A549 (cell line): ENCODE data around the gene FNIP2. TPM values are rescaled to one million over a fixed set of nuclear protein-coding genes. Genes with fewer than 3 reads are reported as not detected.

Experiments
- ATAC-seq, 2 experiments: fragments of 200-7000 bp in 1 of 2; fragments of >200 bp in 1 of 2; cut with Nextera tagmentation in 1 of 2; cut with Tn5 transposase in 1 of 2; 3 replicates each; pipeline versions ENCODE4 v1.8.0 to v1.9.1; 2018 to 2020; ENCODE audit warnings: mild to moderate bottlenecking in 1 of 2, moderate library complexity in 1 of 2
- CTCF ChIA-PET: fragments of 300-600 bp; sonication (Branson Sonifier 250); formaldehyde crosslinking; extraction: SDS; loops from one replicate; lab custom pipeline; 2021; ENCODE audit warnings: antibody characterized with exemption, inconsistent platforms; lab: Yijun Ruan, JAX
- POLR2A ChIA-PET: fragments of 350-600 bp; formaldehyde crosslinking; extraction: SDS; loops from one replicate; lab custom pipeline; 2021; ENCODE audit warnings: antibody characterized with exemption, inconsistent platforms; lab: Yijun Ruan, JAX
- DNase-seq, 2 experiments: peaks; one replicate each; pipeline versions ENCODE4 v3.0.0 to v3.0.0-alpha.2; 2011 to 2016; ENCODE audit warnings: low read depth in 1 of 2, low spot score in 1 of 2
- FAIRE-seq: peaks from 2 replicates; lab custom pipeline; 2011; peaks lifted over from hg19 to GRCh38; lab: Jason Lieb, UNC
- H3K27ac ChIP-seq, 2 experiments: fragments of >200 bp; sonication (Bioruptor Twin); formaldehyde crosslinking; 3 replicates each; pipeline ENCODE4 v1.5.1; 2016 to 2017
- H3K4me1 ChIP-seq: fragments of >200 bp; sonication (Bioruptor Twin); formaldehyde crosslinking; 3 replicates; pipeline ENCODE4 v1.6.1; 2016
- H3K4me2 ChIP-seq: fragments of >200 bp; sonication (Bioruptor Twin); formaldehyde crosslinking; 3 replicates; pipeline ENCODE4 v1.6.1; 2016
- H3K4me3 ChIP-seq: fragments of >200 bp; sonication (Bioruptor Twin); formaldehyde crosslinking; 3 replicates; pipeline ENCODE4 v1.5.1; 2016
- H3K9me3 ChIP-seq: fragments of >200 bp; sonication (Bioruptor Twin); formaldehyde crosslinking; 3 replicates; pipeline ENCODE4 v1.6.1; 2016
- CBX2 ChIP-seq: fragments of 200-600 bp; sonication (generic); IDR thresholded peaks from 2 replicates; pipeline ENCODE4 v1.6.1; 2016; ENCODE audit warnings: low read depth, mild to moderate bottlenecking, borderline replicate concordance
- CBX8 ChIP-seq: fragments of 200-600 bp; sonication (generic); IDR thresholded peaks from 2 replicates; pipeline ENCODE4 v1.6.1; 2016
- EHF ChIP-seq: fragments of 250-450 bp; sonication (Bioruptor Pico); IDR thresholded peaks from 2 replicates; pipeline ENCODE4 v1.5.0; 2020; ENCODE audit warnings: mild to moderate bottlenecking
- HOXA7 ChIP-seq: fragments of 250-450 bp; sonication (Bioruptor Pico); IDR thresholded peaks from 2 replicates; pipeline ENCODE4 v1.5.0; 2020; ENCODE audit warnings: mild to moderate bottlenecking, moderate library complexity
- HOXB13 ChIP-seq: fragments of 250-450 bp; sonication (Bioruptor Pico); IDR thresholded peaks from 2 replicates; pipeline ENCODE4 v1.5.0; 2020; ENCODE audit warnings: low read depth, mild to moderate bottlenecking, moderate library complexity
- MAZ ChIP-seq: fragments of 150-350 bp; IDR thresholded peaks from 2 replicates; pipeline ENCODE4 v1.6.1; 2014; ENCODE audit warnings: antibody characterized with exemption, low read depth, low read length, borderline replicate concordance
- POLR2AphosphoS2 ChIP-seq: conservative IDR thresholded peaks from 2 replicates; pipeline ENCODE4 v1.6.1; 2012; ENCODE audit warnings: low read length, improper control_type of control experiment, inconsistent platforms
- RNF2 ChIP-seq: fragments of 200-600 bp; sonication (generic); IDR thresholded peaks from 2 replicates; pipeline ENCODE4 v1.6.1; 2016; ENCODE audit warnings: low read depth, mild to moderate bottlenecking, antibody characterized with exemption, moderate library complexity, borderline replicate concordance
- SMC3 ChIP-seq: fragments of >200 bp; sonication (Bioruptor Twin); formaldehyde crosslinking; IDR thresholded peaks from 3 replicates; pipeline ENCODE4 v1.6.1; 2018; ENCODE audit warnings: inconsistent platforms
- ZFP36 ChIP-seq: fragments of 450-650 bp; IDR thresholded peaks from 2 replicates; pipeline ENCODE4 v1.6.1; 2014; ENCODE audit warnings: borderline replicate concordance; ENCODE audit not compliant: partially characterized antibody
- ZSCAN20 ChIP-seq: fragments of 250-450 bp; sonication (Bioruptor Pico); IDR thresholded peaks from 2 replicates; pipeline ENCODE4 v1.8.0; 2022; ENCODE audit warnings: mild to moderate bottlenecking, moderate library complexity
- WGBS: methylation state at CpG from one replicate; pipeline ENCODE4 v1.1.6; 2017; ENCODE audit errors: missing lambda C conversion rate; 5-methylcytosine and 5-hydroxymethylcytosine counted together
- polyA plus RNA-seq, 4 experiments: library from polyadenylated mRNA; depleted of rRNA in 3 of 4; stranded (reverse); fragments of >200 nt; fragmentation: RNase III in 1 of 4; extraction: RNeasy Plus Mini Kit Qiagen cat#74134 plus additional on column Dnase treatment in 1 of 4; gene quantifications; 2 replicates in 3 of 4; 3 replicates in 1 of 4; pipeline ENCODE4 v1.2.3, GENCODE V29; 2011 to 2017
- TF ChIP-seq, protein P1 (sequence below): fragments of 250-450 bp; sonication (Bioruptor Pico); IDR thresholded peaks from 2 replicates; pipeline ENCODE4 v1.5.0; 2021; ENCODE audit warnings: mild to moderate bottlenecking, moderate library complexity, borderline replicate concordance
- TF ChIP-seq, protein P2 (sequence below): fragments of 150-350 bp; IDR thresholded peaks from 2 replicates; pipeline ENCODE4 v1.6.1; 2014; ENCODE audit warnings: low read depth, mild to moderate bottlenecking, low read length
- TF ChIP-seq, protein P3 (sequence below): IDR thresholded peaks from 2 replicates; pipeline ENCODE4 v1.6.1; 2012
- TF ChIP-seq, protein P4 (sequence below): fragments of >200 bp; sonication (Bioruptor Twin); formaldehyde crosslinking; IDR thresholded peaks from 3 replicates; pipeline ENCODE4 v1.6.1; 2016
- TF ChIP-seq, protein P5 (sequence below): IDR thresholded peaks from 2 replicates; pipeline ENCODE4 v1.6.1; 2012; ENCODE audit warnings: low read depth, borderline replicate concordance
- TF ChIP-seq, protein P6 (sequence below): IDR thresholded peaks from 2 replicates; pipeline ENCODE4 v1.6.1; 2012

Gene FNIP2
- polyA plus RNA-seq, 2 of the 4 experiments (the other 2 are of a cell fraction): 2.0 to 2.5 TPM

DNA sequence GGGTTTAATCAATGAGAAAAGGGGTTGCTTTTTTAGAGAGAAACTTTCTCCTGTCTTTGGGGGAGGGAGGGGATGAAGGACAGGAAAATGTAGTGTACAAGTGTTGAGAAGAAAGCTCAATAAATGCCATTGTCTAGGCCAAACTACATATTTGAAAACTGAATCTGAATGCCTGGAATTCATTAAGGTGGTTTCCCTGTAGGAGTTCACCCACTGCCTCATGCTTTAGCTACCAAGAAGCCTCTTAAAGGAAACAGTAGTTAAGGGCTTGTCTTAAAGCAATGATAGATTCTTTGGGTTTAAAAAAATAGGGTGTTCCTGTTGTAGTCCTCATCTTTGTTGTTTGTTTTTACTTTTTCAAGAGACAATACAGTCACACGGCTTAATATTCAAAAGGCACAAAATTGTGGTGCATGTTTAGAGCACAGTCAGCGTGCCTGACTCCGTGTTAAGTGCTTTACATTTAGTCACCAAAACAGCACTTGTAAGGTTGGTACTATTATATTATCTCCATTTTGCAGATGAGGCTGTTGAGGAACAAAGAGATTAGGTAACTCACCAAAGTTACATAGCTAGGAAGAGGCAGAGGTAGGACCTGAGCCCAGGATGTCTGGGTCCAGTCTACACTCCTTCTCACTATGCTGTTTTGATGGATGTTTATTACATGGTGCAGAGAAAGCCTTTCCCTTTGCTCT, 46.0 kb downstream of the FNIP2 start:
- no peak overlapping the region for H3K4me2 ChIP-seq

DNA sequence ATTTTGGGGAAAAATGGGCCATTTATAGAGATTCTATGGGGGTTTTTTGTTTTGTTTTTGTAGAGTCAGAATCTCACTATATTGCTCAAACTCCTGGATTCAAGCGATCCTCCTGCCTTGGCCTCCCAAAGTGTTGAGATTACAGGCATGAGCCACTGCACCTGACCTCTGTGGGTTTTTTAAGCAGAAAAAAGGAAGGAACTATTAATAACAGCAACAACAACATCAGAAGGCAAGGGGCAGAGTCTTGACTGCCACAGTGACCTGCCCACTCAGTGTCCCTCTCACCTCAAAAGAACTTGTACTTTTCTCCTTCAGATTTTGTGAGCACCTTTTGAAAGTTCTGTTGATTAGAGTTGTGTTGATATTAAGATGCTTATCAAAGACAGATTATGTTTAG, 48.1 kb downstream of the FNIP2 start:
- POLR2A ChIA-PET: no interaction called here

More for the DNA sequence above, 46.0 kb downstream of the FNIP2 start:
- H3K27ac ChIP-seq: no peak overlapping the region
- ChIA-PET POLR2A (no interaction called here), CTCF (interaction anchor here (0.6 to 1.1 kb wide), 3 partner anchors 9 to 368 kb away, joined by 3 to 4 read pairs (median 4); no protein-coding TSS in a partner anchor)
- peaks cover 30% of the 10 kb centered on the region for H3K4me1 ChIP-seq
- no peak overlapping the region for H3K4me3 ChIP-seq
- no peak for FAIRE-seq
- WGBS: 84% methylated on average over 3 of the region's 3 CpGs
- no peak for ATAC-seq
- no peaks in the 10 kb centered on the region for H3K9me3 ChIP-seq
- TF ChIP-seq, protein P1, sequence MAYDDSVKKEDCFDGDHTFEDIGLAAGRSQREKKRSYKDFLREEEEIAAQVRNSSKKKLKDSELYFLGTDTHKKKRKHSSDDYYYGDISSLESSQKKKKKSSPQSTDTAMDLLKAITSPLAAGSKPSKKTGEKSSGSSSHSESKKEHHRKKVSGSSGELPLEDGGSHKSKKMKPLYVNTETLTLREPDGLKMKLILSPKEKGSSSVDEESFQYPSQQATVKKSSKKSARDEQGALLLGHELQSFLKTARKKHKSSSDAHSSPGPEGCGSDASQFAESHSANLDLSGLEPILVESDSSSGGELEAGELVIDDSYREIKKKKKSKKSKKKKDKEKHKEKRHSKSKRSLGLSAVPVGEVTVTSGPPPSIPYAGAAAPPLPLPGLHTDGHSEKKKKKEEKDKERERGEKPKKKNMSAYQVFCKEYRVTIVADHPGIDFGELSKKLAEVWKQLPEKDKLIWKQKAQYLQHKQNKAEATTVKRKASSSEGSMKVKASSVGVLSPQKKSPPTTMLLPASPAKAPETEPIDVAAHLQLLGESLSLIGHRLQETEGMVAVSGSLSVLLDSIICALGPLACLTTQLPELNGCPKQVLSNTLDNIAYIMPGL (CRISPR knock-in tag): no peak
- no peak for DNase-seq

DNA sequence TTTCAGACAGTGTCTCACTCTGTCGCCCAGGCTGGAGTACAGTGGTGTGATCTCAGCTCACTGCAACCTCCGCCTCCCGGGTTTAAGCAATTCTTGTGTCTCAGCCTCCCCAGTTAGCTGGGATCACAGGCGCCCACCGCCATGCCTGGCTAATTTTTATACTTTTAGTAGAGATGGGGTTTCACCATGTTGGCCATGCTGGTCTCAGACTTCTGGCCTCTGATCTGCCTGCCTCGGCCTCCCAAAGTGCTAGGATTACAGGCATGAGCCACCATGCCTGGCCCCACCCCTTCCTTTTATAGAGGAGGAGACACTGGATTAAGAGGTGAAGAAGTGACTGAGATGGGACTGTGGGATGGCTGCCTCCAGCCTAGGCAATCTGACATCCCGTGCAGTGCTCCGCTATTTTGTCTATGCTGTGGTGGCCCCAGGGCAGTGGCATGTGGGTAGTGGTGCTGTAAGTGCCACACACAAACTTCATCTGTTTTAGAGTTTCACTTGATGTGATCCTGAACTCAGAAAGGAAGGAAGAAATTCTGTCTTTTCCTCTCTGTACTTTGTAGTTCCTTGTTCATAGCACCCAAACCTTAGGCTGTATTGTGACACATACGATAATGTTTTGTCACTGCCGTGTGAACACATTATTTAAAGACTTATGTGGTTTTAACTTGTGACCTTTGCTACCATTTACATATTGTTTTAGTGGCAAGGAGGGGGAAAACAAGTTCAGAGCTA, 48.9 kb downstream of the FNIP2 start:
- peaks cover 18% of the 10 kb centered on the region for H3K4me1 ChIP-seq
- FAIRE-seq (no peak), ATAC-seq (no peak)
- no peak for TF ChIP-seq ZSCAN20 (CRISPR knock-in tag)
- TF ChIP-seq, protein P2, sequence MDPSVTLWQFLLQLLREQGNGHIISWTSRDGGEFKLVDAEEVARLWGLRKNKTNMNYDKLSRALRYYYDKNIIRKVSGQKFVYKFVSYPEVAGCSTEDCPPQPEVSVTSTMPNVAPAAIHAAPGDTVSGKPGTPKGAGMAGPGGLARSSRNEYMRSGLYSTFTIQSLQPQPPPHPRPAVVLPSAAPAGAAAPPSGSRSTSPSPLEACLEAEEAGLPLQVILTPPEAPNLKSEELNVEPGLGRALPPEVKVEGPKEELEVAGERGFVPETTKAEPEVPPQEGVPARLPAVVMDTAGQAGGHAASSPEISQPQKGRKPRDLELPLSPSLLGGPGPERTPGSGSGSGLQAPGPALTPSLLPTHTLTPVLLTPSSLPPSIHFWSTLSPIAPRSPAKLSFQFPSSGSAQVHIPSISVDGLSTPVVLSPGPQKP: no peak
- TF ChIP-seq, all 56 proteins: peak for 0
- ChIA-PET POLR2A (no interaction called here), CTCF (interaction anchor here (0.6 kb wide), 1 partner anchor 183 kb away, joined by 3 read pairs; no protein-coding TSS in a partner anchor)
- no peaks in the 10 kb centered on the region for H3K9me3 ChIP-seq
- 87% methylated on average over 10 of the region's 10 CpGs for WGBS
- no peak overlapping the region for H3K27ac ChIP-seq
- H3K4me2 ChIP-seq: no peak overlapping the region
- H3K4me3 ChIP-seq: no peak overlapping the region
- DNase-seq: no peak

More for the DNA sequence above, 48.1 kb downstream of the FNIP2 start:
- no peak for DNase-seq
- Histone ChIP-seq H3K4me3 (no peak overlapping the region), H3K27ac (no peak overlapping the region), H3K4me2 (no peak overlapping the region), H3K9me3 (no peaks in the 10 kb centered on the region), H3K4me1 (peaks cover 18% of the 10 kb centered on the region)
- no peak for FAIRE-seq
- CTCF ChIA-PET: no interaction called here
- 100% methylated on average over 1 of the region's 1 CpG for WGBS
- ATAC-seq: no peak
- TF ChIP-seq POLR2AphosphoS2 (no peak), ZSCAN20 (CRISPR knock-in tag) (no peak), HOXB13 (CRISPR knock-in tag) (no peak), ZFP36 (no peak), HOXA7 (CRISPR knock-in tag) (no peak), CBX2 (no peak), CBX8 (no peak), SMC3 (no peak), EHF (CRISPR knock-in tag) (no peak), MAZ (no peak), RNF2 (no peak)
- TF ChIP-seq, protein P3, sequence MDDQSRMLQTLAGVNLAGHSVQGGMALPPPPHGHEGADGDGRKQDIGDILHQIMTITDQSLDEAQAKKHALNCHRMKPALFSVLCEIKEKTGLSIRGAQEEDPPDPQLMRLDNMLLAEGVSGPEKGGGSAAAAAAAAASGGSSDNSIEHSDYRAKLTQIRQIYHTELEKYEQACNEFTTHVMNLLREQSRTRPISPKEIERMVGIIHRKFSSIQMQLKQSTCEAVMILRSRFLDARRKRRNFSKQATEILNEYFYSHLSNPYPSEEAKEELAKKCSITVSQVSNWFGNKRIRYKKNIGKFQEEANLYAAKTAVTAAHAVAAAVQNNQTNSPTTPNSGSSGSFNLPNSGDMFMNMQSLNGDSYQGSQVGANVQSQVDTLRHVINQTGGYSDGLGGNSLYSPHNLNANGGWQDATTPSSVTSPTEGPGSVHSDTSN: no peak
- TF ChIP-seq, protein P4, sequence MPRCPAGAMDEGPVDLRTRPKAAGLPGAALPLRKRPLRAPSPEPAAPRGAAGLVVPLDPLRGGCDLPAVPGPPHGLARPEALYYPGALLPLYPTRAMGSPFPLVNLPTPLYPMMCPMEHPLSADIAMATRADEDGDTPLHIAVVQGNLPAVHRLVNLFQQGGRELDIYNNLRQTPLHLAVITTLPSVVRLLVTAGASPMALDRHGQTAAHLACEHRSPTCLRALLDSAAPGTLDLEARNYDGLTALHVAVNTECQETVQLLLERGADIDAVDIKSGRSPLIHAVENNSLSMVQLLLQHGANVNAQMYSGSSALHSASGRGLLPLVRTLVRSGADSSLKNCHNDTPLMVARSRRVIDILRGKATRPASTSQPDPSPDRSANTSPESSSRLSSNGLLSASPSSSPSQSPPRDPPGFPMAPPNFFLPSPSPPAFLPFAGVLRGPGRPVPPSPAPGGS: no peak
- TF ChIP-seq, protein P5, sequence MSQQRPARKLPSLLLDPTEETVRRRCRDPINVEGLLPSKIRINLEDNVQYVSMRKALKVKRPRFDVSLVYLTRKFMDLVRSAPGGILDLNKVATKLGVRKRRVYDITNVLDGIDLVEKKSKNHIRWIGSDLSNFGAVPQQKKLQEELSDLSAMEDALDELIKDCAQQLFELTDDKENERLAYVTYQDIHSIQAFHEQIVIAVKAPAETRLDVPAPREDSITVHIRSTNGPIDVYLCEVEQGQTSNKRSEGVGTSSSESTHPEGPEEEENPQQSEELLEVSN: no peak
- TF ChIP-seq, protein P6, sequence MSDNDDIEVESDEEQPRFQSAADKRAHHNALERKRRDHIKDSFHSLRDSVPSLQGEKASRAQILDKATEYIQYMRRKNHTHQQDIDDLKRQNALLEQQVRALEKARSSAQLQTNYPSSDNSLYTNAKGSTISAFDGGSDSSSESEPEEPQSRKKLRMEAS: no peak
